ENCODE data around the gene RPTOR.
"Not testable (repeated sequence)": the region's sequence is repeated elsewhere in the genome, so short reads cannot be mapped to it uniquely, and the experiment has no call there.

RPTOR gene

DNA sequence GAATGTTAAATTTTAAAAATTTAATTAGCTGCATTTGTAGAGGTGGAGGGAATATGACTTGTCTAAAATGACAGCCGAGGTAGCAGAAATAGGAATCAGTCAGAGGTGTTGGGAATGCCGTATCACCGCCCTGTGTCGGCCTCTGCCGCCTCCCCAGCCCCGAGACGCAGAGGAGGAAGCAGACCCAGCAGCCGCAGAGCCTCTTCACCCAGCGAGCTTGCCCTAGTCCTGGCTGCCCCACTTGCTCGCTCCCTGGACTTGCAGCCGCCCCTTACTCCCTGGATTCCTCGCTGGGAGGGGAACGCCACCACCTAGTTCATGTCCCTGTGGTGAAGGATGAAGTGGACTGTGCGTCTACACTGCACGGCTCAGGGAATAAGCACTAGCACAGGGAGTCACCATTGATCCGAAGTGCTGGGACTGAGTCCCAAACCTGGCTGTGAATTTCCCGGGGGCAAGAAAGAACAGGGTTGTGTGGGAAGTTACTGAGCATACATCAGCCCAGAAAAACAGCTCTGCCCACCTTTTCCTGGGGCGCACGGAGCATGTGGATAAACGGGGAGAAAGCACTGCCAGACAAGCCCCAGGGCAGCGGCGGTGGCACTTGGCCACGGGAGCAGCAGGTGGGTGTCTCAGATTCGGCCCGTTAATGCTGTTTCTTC, 76.8 kb downstream of the RPTOR start:
- DNase-seq (ENCODE audit: low read depth): no peak
- TF ChIP-seq, protein P1, sequence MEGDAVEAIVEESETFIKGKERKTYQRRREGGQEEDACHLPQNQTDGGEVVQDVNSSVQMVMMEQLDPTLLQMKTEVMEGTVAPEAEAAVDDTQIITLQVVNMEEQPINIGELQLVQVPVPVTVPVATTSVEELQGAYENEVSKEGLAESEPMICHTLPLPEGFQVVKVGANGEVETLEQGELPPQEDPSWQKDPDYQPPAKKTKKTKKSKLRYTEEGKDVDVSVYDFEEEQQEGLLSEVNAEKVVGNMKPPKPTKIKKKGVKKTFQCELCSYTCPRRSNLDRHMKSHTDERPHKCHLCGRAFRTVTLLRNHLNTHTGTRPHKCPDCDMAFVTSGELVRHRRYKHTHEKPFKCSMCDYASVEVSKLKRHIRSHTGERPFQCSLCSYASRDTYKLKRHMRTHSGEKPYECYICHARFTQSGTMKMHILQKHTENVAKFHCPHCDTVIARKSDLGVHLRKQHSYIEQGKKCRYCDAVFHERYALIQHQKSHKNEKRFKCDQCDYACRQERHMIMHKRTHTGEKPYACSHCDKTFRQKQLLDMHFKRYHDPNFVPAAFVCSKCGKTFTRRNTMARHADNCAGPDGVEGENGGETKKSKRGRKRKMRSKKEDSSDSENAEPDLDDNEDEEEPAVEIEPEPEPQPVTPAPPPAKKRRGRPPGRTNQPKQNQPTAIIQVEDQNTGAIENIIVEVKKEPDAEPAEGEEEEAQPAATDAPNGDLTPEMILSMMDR (IDR thresholded peaks at IDR 0.05; ENCODE audit: control insufficient read depth, insufficient read depth, low read depth, low read length, missing control alignments): no peak
- no peak overlapping the region for H3K4me3 ChIP-seq (ENCODE audit: control insufficient read depth, low read depth, low read length)

- H3K4me3 ChIP-seq (ENCODE audit: control insufficient read depth, low read depth, low read length): no peak overlapping the region
- TF ChIP-seq, protein P1 (IDR thresholded peaks at IDR 0.05; ENCODE audit: control insufficient read depth, insufficient read depth, low read depth, low read length, missing control alignments): no peak
- DNase-seq (ENCODE audit: low read depth): no peak
These were observed 77.3 kb downstream of the RPTOR start for GRCh38 chr17:80621997-80622357.

- TF ChIP-seq, protein P1 (IDR thresholded peaks at IDR 0.05; ENCODE audit: control insufficient read depth, insufficient read depth, low read depth, low read length, missing control alignments): no peak
- DNase-seq (ENCODE audit: low read depth): no peak
- H3K4me3 ChIP-seq (ENCODE audit: control insufficient read depth, low read depth, low read length): no peak overlapping the region
These were observed 80.2 kb downstream of the RPTOR start for GRCh38 chr17:80624864-80625263.

DNA sequence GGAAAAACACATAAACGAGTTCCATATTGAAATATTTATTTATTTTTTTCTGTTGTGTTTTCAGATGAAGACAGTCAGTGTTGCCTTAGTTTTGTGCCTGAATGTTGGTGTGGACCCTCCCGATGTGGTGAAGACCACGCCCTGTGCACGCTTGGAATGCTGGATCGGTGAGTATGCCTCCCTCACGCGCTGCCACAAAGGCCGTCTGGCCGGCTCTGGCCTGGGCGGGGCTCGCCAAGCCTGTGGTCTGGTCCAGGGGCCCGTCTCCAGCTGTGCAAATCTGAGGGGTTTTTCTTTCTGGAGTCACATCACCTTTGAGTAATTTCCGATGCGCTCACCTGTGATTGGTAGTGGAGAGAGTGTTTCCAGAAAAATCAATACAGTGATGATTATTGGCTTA, 81.0 kb downstream of the RPTOR start:
- TF ChIP-seq, protein P1 (IDR thresholded peaks at IDR 0.05; ENCODE audit: control insufficient read depth, insufficient read depth, low read depth, low read length, missing control alignments): no peak
- no peak overlapping the region for H3K4me3 ChIP-seq (ENCODE audit: control insufficient read depth, low read depth, low read length)
- DNase-seq (ENCODE audit: low read depth): no peak

- not testable (repeated sequence) for H3K4me3 ChIP-seq (ENCODE audit: control insufficient read depth, low read depth, low read length); DNase-seq (ENCODE audit: low read depth)
These were observed 84.2 kb downstream of the RPTOR start for GRCh38 chr17:80628881-80629280.

DNA sequence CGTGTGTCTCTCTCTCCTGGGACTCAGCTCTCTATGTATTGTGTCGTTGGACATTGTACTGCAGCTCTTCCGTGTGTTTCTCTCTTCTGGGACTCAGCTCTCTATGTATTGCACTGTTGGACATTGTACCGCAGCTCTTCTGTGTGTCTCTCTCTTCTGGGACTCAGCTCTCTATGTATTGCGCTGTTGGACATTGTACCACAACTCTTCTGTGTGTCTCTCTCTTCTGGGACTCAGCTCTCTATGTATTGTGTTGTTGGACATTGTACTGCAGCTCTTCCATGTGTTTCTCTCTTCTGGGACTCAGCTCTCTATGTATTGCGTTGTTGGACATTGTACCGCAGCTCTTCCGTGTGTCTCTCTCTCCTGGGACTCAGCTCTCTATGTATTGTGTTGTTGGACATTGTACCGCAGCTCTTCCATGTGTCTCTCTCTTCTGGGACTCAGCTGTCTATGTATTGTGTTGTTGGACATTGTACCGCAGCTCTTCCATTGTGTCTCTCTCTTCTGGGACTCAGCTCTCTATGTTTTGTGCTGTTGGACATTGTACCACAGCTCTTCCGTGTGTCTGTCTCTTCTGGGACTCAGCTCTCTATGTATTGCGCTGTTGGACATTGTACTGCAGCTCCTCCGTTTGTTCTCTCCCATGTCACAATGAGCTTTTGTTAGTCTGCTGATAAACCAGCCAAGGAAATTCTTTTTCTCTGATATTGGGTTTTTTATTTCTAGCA, 84.8 kb downstream of the RPTOR start:
- no peak for DNase-seq (ENCODE audit: low read depth)
- no peak overlapping the region for H3K4me3 ChIP-seq (ENCODE audit: control insufficient read depth, low read depth, low read length)
- TF ChIP-seq, protein P1 (IDR thresholded peaks at IDR 0.05; ENCODE audit: control insufficient read depth, insufficient read depth, low read depth, low read length, missing control alignments): no peak

GRCh38 chr17:80630560-80631120, 86.0 kb downstream of the RPTOR start:
- H3K4me3 ChIP-seq (ENCODE audit: control insufficient read depth, low read depth, low read length): no peak overlapping the region
- TF ChIP-seq, protein P1 (IDR thresholded peaks at IDR 0.05; ENCODE audit: control insufficient read depth, insufficient read depth, low read depth, low read length, missing control alignments): no peak
- DNase-seq (ENCODE audit: low read depth): no peak
